Measurements from ENCODE around the gene PEAR1. TPM values are rescaled to one million over a fixed set of nuclear protein-coding genes. Genes with fewer than 3 reads are reported as not detected.

The PEAR1 gene
- total RNA-seq, 1 donor from 2014 or later, result 50.7 TPM

DNA sequence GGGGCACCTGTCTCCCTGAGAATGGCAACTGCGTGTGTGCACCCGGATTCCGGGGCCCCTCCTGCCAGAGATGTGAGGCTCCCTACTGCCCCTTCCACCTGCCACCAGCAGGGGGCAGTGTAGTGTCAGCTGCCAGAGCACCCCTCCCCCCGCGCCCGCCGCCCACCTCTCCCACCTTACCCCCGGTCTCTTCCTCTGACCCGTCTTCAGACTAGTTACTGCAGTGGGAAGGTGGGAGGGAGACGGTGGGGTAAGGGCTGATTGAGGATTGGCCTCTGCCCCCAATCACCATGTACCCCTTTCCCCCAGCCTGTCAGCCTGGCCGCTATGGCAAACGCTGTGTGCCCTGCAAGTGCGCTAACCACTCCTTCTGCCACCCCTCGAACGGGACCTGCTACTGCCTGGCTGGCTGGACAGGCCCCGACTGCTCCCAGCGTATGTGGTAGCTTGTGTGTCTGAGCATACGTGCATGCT lies 16.8 kb downstream of the PEAR1 start:
- peaks cover 49% of the 10 kb centered on the region for H3K36me3 Mint-ChIP-seq (ENCODE audit: low read depth, unreplicated experiment)
- peak; percentile 70 for DNase-seq (ENCODE audit: low spot score)
- H3K4me3 Mint-ChIP-seq (ENCODE audit: unreplicated experiment), result no peak overlapping the region
- H3K27me3 Mint-ChIP-seq (ENCODE audit: unreplicated experiment), result peaks cover 10% of the 10 kb centered on the region
- H3K9me3 Mint-ChIP-seq (ENCODE audit: unreplicated experiment), result no peaks in the 10 kb centered on the region
- TF ChIP-seq, protein P1, sequence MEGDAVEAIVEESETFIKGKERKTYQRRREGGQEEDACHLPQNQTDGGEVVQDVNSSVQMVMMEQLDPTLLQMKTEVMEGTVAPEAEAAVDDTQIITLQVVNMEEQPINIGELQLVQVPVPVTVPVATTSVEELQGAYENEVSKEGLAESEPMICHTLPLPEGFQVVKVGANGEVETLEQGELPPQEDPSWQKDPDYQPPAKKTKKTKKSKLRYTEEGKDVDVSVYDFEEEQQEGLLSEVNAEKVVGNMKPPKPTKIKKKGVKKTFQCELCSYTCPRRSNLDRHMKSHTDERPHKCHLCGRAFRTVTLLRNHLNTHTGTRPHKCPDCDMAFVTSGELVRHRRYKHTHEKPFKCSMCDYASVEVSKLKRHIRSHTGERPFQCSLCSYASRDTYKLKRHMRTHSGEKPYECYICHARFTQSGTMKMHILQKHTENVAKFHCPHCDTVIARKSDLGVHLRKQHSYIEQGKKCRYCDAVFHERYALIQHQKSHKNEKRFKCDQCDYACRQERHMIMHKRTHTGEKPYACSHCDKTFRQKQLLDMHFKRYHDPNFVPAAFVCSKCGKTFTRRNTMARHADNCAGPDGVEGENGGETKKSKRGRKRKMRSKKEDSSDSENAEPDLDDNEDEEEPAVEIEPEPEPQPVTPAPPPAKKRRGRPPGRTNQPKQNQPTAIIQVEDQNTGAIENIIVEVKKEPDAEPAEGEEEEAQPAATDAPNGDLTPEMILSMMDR (IDR thresholded peaks at IDR 0.05; ENCODE audit: unreplicated experiment), result peak; percentile 95
- H3K4me1 Mint-ChIP-seq (ENCODE audit: unreplicated experiment), result peaks cover 24% of the 10 kb centered on the region
- H3K27ac Mint-ChIP-seq (ENCODE audit: unreplicated experiment), result no peak overlapping the region

DNA sequence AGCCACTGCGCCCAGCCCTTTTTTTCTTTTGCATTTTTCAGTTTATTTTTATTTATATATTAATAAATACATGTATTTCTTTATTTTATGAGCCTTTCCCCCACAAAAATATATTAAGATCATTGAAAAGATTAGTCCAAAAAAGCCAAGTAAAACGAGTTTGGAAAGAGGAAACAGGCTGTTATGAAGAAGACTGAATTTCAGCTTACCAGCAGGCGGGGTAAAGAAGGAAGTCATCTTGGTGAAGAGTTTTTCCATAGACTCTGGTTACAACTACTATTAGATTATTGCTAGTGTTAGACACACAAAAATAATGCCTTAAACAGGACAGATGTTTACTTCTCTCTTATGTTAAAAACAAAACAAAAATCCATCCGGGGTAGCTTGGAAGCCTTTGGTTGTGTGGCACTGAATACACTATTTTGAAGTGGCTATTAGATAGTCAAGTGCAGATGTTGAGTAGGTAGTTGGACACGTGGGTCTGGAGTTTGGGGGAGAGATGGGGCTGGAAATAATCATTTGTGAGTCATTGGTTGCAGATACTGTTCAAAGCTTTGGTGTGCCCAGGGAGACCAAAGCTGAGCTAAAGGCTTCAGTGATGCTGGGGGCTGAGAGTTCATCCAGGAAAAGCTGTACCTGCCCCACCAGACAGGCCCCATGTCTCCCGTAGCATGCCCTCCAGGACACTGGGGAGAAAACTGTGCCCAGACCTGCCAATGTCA lies 18.2 kb downstream of the PEAR1 start:
- Mint-ChIP-seq H3K27me3 (ENCODE audit: unreplicated experiment) (peaks cover 10% of the 10 kb centered on the region), H3K4me3 (ENCODE audit: unreplicated experiment) (peak overlapping the region; percentile 23), H3K9me3 (ENCODE audit: unreplicated experiment) (no peaks in the 10 kb centered on the region), H3K27ac (ENCODE audit: unreplicated experiment) (no peak overlapping the region), H3K4me1 (ENCODE audit: unreplicated experiment) (peaks cover 16% of the 10 kb centered on the region), H3K36me3 (ENCODE audit: low read depth, unreplicated experiment) (peaks cover 54% of the 10 kb centered on the region)
- TF ChIP-seq, protein P1 (IDR thresholded peaks at IDR 0.05; ENCODE audit: unreplicated experiment), result no peak
- DNase-seq (ENCODE audit: low spot score), result no peak

DNA sequence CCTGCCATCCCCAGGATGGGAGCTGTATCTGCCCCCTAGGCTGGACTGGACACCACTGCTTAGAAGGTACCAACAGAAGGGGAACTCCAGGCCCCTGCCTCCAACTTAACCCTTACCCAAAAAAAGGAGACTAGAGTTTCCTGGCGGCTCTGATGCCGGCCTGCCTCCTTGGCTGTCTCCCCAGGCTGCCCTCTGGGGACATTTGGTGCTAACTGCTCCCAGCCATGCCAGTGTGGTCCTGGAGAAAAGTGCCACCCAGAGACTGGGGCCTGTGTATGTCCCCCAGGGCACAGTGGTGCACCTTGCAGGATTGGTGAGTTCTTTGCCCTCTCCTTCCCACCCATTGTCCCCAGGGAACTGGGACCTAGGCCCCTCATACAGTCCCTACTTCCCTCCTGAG lies 18.8 kb downstream of the PEAR1 start:
- no peak overlapping the region for H3K4me3 Mint-ChIP-seq (ENCODE audit: unreplicated experiment)
- peaks cover 10% of the 10 kb centered on the region for H3K27me3 Mint-ChIP-seq (ENCODE audit: unreplicated experiment)
- peaks cover 54% of the 10 kb centered on the region for H3K36me3 Mint-ChIP-seq (ENCODE audit: low read depth, unreplicated experiment)
- TF ChIP-seq, protein P1 (IDR thresholded peaks at IDR 0.05; ENCODE audit: unreplicated experiment), result no peak
- H3K9me3 Mint-ChIP-seq (ENCODE audit: unreplicated experiment), result no peaks in the 10 kb centered on the region
- H3K27ac Mint-ChIP-seq (ENCODE audit: unreplicated experiment), result no peak overlapping the region
- no peak for DNase-seq (ENCODE audit: low spot score)
- H3K4me1 Mint-ChIP-seq (ENCODE audit: unreplicated experiment), result peaks cover 10% of the 10 kb centered on the region

DNA sequence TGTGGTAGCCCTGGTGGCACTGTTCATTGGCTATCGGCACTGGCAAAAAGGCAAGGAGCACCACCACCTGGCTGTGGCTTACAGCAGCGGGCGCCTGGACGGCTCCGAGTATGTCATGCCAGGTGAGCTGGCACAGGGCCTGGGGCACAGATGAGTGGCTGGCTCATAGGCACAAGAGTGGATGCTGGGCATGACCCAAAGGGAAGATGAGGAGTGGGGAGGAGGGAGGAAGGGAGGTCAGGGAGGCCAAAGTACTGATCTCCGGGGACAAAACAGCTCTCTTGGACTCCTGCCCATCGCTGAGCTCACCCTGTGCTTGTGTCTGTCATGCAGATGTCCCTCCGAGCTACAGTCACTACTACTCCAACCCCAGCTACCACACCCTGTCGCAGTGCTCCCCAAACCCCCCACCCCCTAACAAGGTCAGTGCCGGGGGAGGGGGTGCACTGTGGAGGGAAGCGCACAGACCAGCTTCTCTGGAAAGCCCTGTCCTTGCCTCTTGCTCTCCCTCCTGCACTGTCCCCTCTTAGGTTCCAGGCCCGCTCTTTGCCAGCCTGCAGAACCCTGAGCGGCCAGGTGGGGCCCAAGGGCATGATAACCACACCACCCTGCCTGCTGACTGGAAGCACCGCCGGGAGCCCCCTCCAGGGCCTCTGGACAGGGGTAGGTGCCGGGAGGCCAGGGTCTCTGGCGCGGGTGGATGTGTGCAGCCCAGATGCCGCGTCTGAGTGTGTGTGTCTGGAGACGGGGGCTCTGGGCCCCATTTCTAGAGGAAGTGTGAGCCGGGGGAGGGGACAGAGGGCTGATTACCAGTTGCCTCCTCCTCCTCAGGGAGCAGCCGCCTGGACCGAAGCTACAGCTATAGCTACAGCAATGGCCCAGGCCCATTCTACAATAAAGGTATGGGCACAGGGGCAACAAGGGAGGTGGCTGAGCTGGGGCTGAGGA lies 19.6 kb downstream of the PEAR1 start:
- Mint-ChIP-seq H3K27ac (ENCODE audit: unreplicated experiment) (no peak overlapping the region), H3K4me1 (ENCODE audit: unreplicated experiment) (peaks cover 10% of the 10 kb centered on the region), H3K27me3 (ENCODE audit: unreplicated experiment) (peaks cover 10% of the 10 kb centered on the region), H3K36me3 (ENCODE audit: low read depth, unreplicated experiment) (peaks cover 57% of the 10 kb centered on the region), H3K4me3 (ENCODE audit: unreplicated experiment) (no peak overlapping the region), H3K9me3 (ENCODE audit: unreplicated experiment) (no peaks in the 10 kb centered on the region)
- DNase-seq (ENCODE audit: low spot score), result no peak
- TF ChIP-seq, protein P1 (IDR thresholded peaks at IDR 0.05; ENCODE audit: unreplicated experiment), result no peak

Measured in endothelial cell (in vitro differentiated cells).